Erythroblast (primary cell): ENCODE results near the gene PSMA5.

Experiments used
- GATA1 ChIP-seq: IDR thresholded peaks from 2 replicates; pipeline ENCODE4 v1.6.1; 2011; ENCODE audit warnings: low read depth, mild to moderate bottlenecking, control low read depth, low read length, moderate library complexity
- POLR2A ChIP-seq: IDR thresholded peaks from 2 replicates; pipeline ENCODE4 v1.6.1; 2011; ENCODE audit warnings: mild to moderate bottlenecking, low read length

- TF ChIP-seq POLR2A (no peak), GATA1 (no peak)
Observed at GRCh38 chr1:109354929-109355328, 71.3 kb downstream of the PSMA5 start.
